PC-3 (cell line): ENCODE results near the gene PCDH9. TPM values are rescaled to one million over a fixed set of nuclear protein-coding genes. Genes with fewer than 3 reads are reported as not detected.

ENCODE experiments used
- ATAC-seq: fragments of 200-7000 bp; cut with Tn5 transposase; 2 replicates; pipeline ENCODE4 v1.9.1; 2020; ENCODE audit warnings: mild to moderate bottlenecking, moderate library complexity
- BruUV-seq: library from RNA; stranded (reverse); fragments of 400-500 nt; replicated peaks from 2 replicates; lab custom pipeline; 2021; lab: Mats Ljungman, UMichigan
- CTCF ChIA-PET: fragments of 300-600 bp; sonication (Branson Sonifier 250); formaldehyde crosslinking; loops from one replicate; lab custom pipeline; 2022; ENCODE audit warnings: antibody characterized with exemption; lab: Charles Lee
- POLR2A ChIA-PET: fragments of 300-600 bp; sonication (Branson Sonifier 250); formaldehyde crosslinking; loops from one replicate; lab custom pipeline; 2022; ENCODE audit warnings: antibody characterized with exemption; ENCODE audit not compliant: unreplicated experiment; lab: Charles Lee
- DNase-seq: peaks from one replicate; pipeline ENCODE4 v3.0.0-alpha.2; 2015
- H2AFZ ChIP-seq: fragments of 300-600 bp; sonication (generic); 2 replicates; pipeline ENCODE4 v1.6.0; 2016; ENCODE audit warnings: antibody characterized with exemption, low read length
- H3F3A ChIP-seq: fragments of 300-600 bp; sonication (generic); one replicate; pipeline ENCODE4 v1.6.0; 2017; ENCODE audit warnings: antibody characterized with exemption, low read length, control low read depth, mild to moderate bottlenecking; ENCODE audit not compliant: unreplicated experiment
- H3K27ac ChIP-seq: fragments of 300-600 bp; sonication (generic); 2 replicates; pipeline ENCODE4 v1.5.1; 2016; ENCODE audit warnings: mild to moderate bottlenecking, low read length
- H3K27me3 ChIP-seq: fragments of 300-600 bp; sonication (generic); 2 replicates; pipeline ENCODE4 v1.6.1; 2016; ENCODE audit warnings: low read length, mixed read lengths
- H3K36me3 ChIP-seq: fragments of 300-600 bp; sonication (generic); 2 replicates; pipeline ENCODE4 v1.6.1; 2016; ENCODE audit warnings: low read depth, mixed run types, low read length, mixed read lengths
- H3K4me1 ChIP-seq: fragments of 300-600 bp; sonication (generic); 2 replicates; pipeline ENCODE4 v1.5.1; 2016; ENCODE audit warnings: low read length; ENCODE audit not compliant: insufficient read depth
- H3K4me2 ChIP-seq: fragments of 300-600 bp; sonication (generic); 2 replicates; pipeline ENCODE4 v1.6.0; 2016; ENCODE audit warnings: low read length
- H3K4me3 ChIP-seq: fragments of 300-600 bp; sonication (generic); 2 replicates; pipeline ENCODE4 v1.5.1; 2016; ENCODE audit warnings: mild to moderate bottlenecking, low read length, mixed read lengths
- H3K79me2 ChIP-seq: fragments of 300-600 bp; sonication (generic); 2 replicates; pipeline ENCODE4 v1.6.1; 2017; ENCODE audit warnings: low read length, mixed read lengths
- H3K9ac ChIP-seq: fragments of 300-600 bp; sonication (generic); 2 replicates; pipeline ENCODE4 v1.6.0; 2016; ENCODE audit warnings: mild to moderate bottlenecking, low read length
- H3K9me2 ChIP-seq: fragments of 300-600 bp; sonication (generic); replicated peaks from 2 replicates; pipeline ENCODE4 v1.6.1; 2016; ENCODE audit warnings: mixed run types, low read length, mixed read lengths
- H3K9me3 ChIP-seq: fragments of 300-600 bp; sonication (generic); 2 replicates; pipeline ENCODE4 v1.6.1; 2016; ENCODE audit warnings: low read length, mixed read lengths
- H4K20me1 ChIP-seq: fragments of 300-600 bp; sonication (generic); 2 replicates; pipeline ENCODE4 v1.6.1; 2016; ENCODE audit warnings: low read length, mixed read lengths
- EZH2 ChIP-seq: fragments of 300-600 bp; sonication (generic); IDR thresholded peaks from one replicate; pipeline ENCODE4 v1.6.1; 2017; ENCODE audit warnings: antibody characterized with exemption, mild to moderate bottlenecking, low read length; ENCODE audit not compliant: unreplicated experiment
- EZH2phosphoT487 ChIP-seq: fragments of 300-600 bp; sonication (generic); IDR thresholded peaks from 2 replicates; pipeline ENCODE4 v1.6.1; 2018; ENCODE audit warnings: mild to moderate bottlenecking, antibody characterized with exemption, low read length, borderline replicate concordance
- intact Hi-C: fragments of 100-400 bp; cut with micrococcal nuclease; formaldehyde crosslinking; loops from 2 replicates; pipeline ENCODE4 v1.9.0; 2023
- total RNA-seq: library from RNA; depleted of rRNA; stranded (reverse); fragments of >200 nt; gene quantifications from 2 replicates; pipeline ENCODE4 v1.2.3, GENCODE V29; 2014
- TF ChIP-seq, protein P1 (sequence below): fragments of 300-600 bp; sonication (generic); conservative IDR thresholded peaks from 2 replicates; pipeline ENCODE4 v1.5.1; 2017; ENCODE audit warnings: antibody characterized with exemption, low read depth, mild to moderate bottlenecking, low read length

PCDH9 gene
- total RNA-seq, 1 experiment from 2014 or later: 0.98 TPM

DNA sequence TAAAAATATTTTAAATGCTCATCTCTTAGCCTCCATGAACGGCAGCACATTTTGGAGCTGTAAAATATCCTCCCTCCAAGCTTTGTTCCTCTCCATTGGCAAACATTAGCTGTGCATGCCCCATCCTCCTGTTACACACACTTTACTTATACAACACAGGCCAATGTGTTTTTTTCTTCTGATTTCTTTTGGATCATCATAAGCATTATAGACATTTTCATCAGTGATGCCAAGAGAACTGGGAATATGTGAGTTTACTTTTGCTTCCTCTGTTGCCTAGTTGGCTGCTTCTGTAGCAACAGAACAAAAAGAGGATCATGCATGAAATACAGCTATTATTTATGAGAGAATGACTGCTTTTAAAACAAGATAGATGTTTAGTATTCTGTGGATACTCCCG lies 142.6 kb downstream of the PCDH9 start:
- no peak for DNase-seq
- H3K36me3 ChIP-seq: no peaks in the 10 kb centered on the region
- ChIA-PET CTCF (no interaction called here), POLR2A (no interaction called here)
- no peaks in the 10 kb centered on the region for H3K27me3 ChIP-seq
- no peak overlapping the region for H3K4me2 ChIP-seq
- H3K27ac ChIP-seq: no peak overlapping the region
- no peaks in the 10 kb centered on the region for H3K9me3 ChIP-seq
- no TSS peak for BruUV-seq
- no peak for TF ChIP-seq EZH2
- TF ChIP-seq, protein P1, sequence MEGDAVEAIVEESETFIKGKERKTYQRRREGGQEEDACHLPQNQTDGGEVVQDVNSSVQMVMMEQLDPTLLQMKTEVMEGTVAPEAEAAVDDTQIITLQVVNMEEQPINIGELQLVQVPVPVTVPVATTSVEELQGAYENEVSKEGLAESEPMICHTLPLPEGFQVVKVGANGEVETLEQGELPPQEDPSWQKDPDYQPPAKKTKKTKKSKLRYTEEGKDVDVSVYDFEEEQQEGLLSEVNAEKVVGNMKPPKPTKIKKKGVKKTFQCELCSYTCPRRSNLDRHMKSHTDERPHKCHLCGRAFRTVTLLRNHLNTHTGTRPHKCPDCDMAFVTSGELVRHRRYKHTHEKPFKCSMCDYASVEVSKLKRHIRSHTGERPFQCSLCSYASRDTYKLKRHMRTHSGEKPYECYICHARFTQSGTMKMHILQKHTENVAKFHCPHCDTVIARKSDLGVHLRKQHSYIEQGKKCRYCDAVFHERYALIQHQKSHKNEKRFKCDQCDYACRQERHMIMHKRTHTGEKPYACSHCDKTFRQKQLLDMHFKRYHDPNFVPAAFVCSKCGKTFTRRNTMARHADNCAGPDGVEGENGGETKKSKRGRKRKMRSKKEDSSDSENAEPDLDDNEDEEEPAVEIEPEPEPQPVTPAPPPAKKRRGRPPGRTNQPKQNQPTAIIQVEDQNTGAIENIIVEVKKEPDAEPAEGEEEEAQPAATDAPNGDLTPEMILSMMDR: no peak
- TF ChIP-seq EZH2phosphoT487: no peak
- H3F3A ChIP-seq: no peaks in the 10 kb centered on the region
- no peak overlapping the region for H3K4me3 ChIP-seq
- H3K9me2 ChIP-seq: no peaks in the 10 kb centered on the region
- no peak for ATAC-seq
- intact Hi-C loops: no loop called here
- no peak overlapping the region for H3K9ac ChIP-seq
- no peaks in the 10 kb centered on the region for H4K20me1 ChIP-seq
- H2AFZ ChIP-seq: no peak overlapping the region
- no peaks in the 10 kb centered on the region for H3K4me1 ChIP-seq
- no peaks in the 10 kb centered on the region for H3K79me2 ChIP-seq

DNA sequence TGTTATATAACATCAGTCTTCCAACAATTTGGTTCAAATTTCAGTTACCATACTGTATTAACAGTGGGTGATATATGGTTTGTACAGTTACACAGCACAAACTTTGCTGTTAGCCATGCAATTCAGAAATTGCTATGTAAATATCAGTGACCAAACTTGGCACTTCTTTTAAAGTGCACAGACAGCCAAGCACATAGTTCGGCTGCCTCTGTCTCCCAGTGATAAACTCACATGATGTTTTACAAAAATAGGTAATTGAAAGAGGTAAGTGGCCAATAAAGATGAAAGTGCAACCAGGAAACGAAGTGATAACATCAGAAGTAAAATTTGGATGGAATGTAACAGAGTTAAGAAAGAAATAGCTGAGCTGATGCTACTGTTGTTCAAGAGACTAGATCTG lies 143.9 kb downstream of the PCDH9 start:
- no peak for TF ChIP-seq EZH2
- TF ChIP-seq, protein P1: no peak
- TF ChIP-seq EZH2phosphoT487: no peak
- no peak overlapping the region for H3K4me3 ChIP-seq
- H3K4me2 ChIP-seq: no peak overlapping the region
- H3K9ac ChIP-seq: no peak overlapping the region
- H3K79me2 ChIP-seq: no peaks in the 10 kb centered on the region
- H3K4me1 ChIP-seq: no peaks in the 10 kb centered on the region
- H3K9me3 ChIP-seq: no peaks in the 10 kb centered on the region
- intact Hi-C loops: no loop called here
- no peaks in the 10 kb centered on the region for H4K20me1 ChIP-seq
- H2AFZ ChIP-seq: no peak overlapping the region
- H3K27ac ChIP-seq: no peak overlapping the region
- H3K9me2 ChIP-seq: no peaks in the 10 kb centered on the region
- CTCF ChIA-PET: no interaction called here
- ATAC-seq (no peak), DNase-seq (no peak)
- no TSS peak for BruUV-seq
- no peaks in the 10 kb centered on the region for H3F3A ChIP-seq
- H3K27me3 ChIP-seq: no peaks in the 10 kb centered on the region
- H3K36me3 ChIP-seq: no peaks in the 10 kb centered on the region
- POLR2A ChIA-PET: no interaction called here

DNA sequence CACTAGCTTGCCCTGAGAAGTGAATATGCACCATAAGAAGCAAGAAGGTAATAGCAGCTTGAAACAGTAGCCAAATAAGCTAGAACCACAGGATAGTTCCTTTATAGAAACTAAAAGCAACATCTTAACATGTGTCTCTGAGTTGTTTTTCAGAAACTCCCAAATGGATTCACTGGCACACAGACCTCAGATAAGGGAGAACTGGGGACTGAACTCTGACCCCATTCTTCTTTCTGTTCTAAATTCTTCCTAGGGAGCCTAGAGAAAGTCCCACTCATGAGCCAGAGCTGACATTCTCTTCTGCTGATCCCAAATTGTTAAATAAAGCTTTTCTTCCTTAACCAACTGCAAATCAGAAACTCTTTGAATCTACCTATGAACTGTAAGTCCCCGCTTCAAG lies 146.1 kb downstream of the PCDH9 start:
- H3K79me2 ChIP-seq: no peaks in the 10 kb centered on the region
- intact Hi-C loops: no loop called here
- DNase-seq: no peak
- no peak overlapping the region for H3K9ac ChIP-seq
- POLR2A ChIA-PET: no interaction called here
- CTCF ChIA-PET: no interaction called here
- no TSS peak for BruUV-seq
- no peaks in the 10 kb centered on the region for H3K9me3 ChIP-seq
- ATAC-seq: no peak
- H3K36me3 ChIP-seq: no peaks in the 10 kb centered on the region
- no peaks in the 10 kb centered on the region for H3K9me2 ChIP-seq
- H4K20me1 ChIP-seq: no peaks in the 10 kb centered on the region
- H3K4me3 ChIP-seq: no peak overlapping the region
- no peak overlapping the region for H2AFZ ChIP-seq
- H3K4me1 ChIP-seq: no peaks in the 10 kb centered on the region
- no peaks in the 10 kb centered on the region for H3F3A ChIP-seq
- H3K27me3 ChIP-seq: no peaks in the 10 kb centered on the region
- no peak overlapping the region for H3K4me2 ChIP-seq
- H3K27ac ChIP-seq: no peak overlapping the region
- TF ChIP-seq EZH2: no peak
